HL-60 (cell line): ENCODE data around the gene PRAMEF14.
"Not testable (repeated sequence)": the region's sequence is repeated elsewhere in the genome, so short reads cannot be mapped to it uniquely, and the experiment has no call there.

Source experiments
- DNase-seq, 2 experiments: peaks; one replicate each; pipeline ENCODE4 v3.0.0-alpha.2; 2010 to 2020; ENCODE audit warnings: low read depth in 1 of 2, low spot score in 1 of 2
- H3K27ac ChIP-seq: fragments of 250-450 bp; sonication (Bioruptor Pico); replicated peaks from 2 replicates; pipeline ENCODE4 v1.5.1; 2020; ENCODE audit warnings: mild to moderate bottlenecking, moderate library complexity
- H3K27me3 ChIP-seq: fragments of 250-450 bp; sonication (Bioruptor Pico); 2 replicates; pipeline ENCODE4 v1.5.1; 2021; ENCODE audit warnings: mild to moderate bottlenecking, moderate library complexity; ENCODE audit not compliant: insufficient read depth, poor library complexity, severe bottlenecking
- H3K4me3 ChIP-seq: replicated peaks from 2 replicates; pipeline ENCODE4 v1.5.1; 2011; ENCODE audit warnings: mild to moderate bottlenecking, control low read depth, low read length; ENCODE audit not compliant: insufficient read depth
- CTCF ChIP-seq: IDR thresholded peaks from one replicate; pipeline ENCODE4 v1.5.1; 2011; ENCODE audit warnings: low read length, control low read depth, inconsistent platforms; ENCODE audit not compliant: insufficient read depth
- long read RNA-seq: library from polyadenylated mRNA; unstranded; transcript quantifications from one replicate; pipeline ENCODE4 v2.0.0, GENCODE V29; 2020

The PRAMEF14 gene
- long read RNA-seq = 0 reads

GRCh38 chr1:13347034-13347433, at the start of gene PRAMEF14:
PRAMEF14 (minus strand) TSS chr1:13347134; CDS start chr1:13345314, 1,820 bp downstream.
- not testable (repeated sequence) for H3K4me3 ChIP-seq, H3K27me3 ChIP-seq, H3K27ac ChIP-seq, DNase-seq

DNA sequence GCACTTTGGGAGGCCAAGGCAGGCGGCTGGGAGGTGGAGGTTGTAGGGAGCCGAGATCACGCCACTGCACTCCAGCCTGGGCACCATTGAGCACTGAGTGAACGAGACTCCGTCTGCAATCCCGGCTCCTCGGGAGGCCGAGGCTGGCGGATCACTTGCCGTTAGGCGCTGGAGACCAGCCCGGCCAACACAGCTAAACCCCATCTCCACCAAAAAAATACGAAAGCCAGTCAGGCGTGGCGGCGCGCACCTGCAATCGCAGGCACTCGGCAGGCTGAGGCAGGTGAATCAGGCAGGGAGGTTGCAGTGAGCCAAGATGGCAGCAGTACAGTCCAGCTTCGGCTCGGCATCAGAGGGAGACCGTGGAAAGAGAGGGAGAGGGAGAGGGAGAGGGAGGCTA, 48.4 kb upstream of the PRAMEF14 start:
- H3K27ac ChIP-seq, H3K27me3 ChIP-seq, DNase-seq, H3K4me3 ChIP-seq: not testable (repeated sequence)

GRCh38 chr1:13394761-13395160, 47.8 kb upstream of the PRAMEF14 start:
- not testable (repeated sequence) for DNase-seq, H3K27me3 ChIP-seq, H3K27ac ChIP-seq

DNA sequence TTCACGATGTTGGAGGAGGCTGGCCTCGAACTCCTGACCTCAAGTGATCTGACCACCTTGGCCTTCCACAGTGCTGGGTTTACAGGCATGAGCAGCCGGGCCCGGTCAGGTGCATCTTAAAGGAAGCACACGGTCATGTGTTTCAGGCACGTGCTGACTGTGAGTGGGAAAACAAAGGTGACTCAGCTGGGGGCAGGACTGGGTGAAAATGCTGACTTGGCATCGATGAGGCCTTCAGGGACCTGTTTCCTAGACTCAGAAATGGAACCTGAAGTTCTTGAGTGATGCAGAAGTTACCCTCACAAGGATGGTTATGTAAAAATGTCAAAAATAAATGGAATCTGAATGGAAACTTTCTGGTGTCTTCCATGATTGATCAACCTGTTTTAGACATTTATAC, 46.1 kb upstream of the PRAMEF14 start:
- H3K27ac ChIP-seq, H3K27me3 ChIP-seq, H3K4me3 ChIP-seq, DNase-seq: not testable (repeated sequence)

More at GRCh38 chr1:13394761-13395160, 47.8 kb upstream of the PRAMEF14 start:
- not testable (repeated sequence) for H3K4me3 ChIP-seq

DNA sequence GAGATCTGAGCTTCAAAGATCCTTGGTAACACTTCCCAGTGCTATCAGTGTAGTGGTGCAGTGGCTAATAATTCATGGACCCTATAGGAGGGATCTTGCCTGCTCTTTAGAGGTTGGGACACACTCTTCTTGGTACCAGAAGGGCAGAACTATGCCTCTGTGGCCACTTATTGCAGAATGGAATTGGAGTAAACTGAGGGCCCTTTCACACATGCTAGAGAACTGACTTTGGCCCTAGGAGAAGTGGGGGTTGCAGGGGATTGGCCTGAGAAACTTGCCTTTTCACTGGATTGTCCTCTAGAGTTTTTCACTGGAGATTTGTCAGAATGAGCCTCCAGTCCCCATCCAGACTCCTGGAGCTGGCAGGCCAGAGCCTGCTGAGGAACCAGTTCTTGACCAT, 42.4 kb upstream of the PRAMEF14 start, which contains the start of gene PRAMEF17:
TSS of gene PRAMEF17 (plus strand) at position 301 of the 400 bp plus-strand sequence. CDS start at position 327, 26 bp downstream.
- H3K27me3 ChIP-seq, DNase-seq, H3K4me3 ChIP-seq, H3K27ac ChIP-seq: not testable (repeated sequence)

GRCh38 chr1:13380380-13380779, 33.4 kb upstream of the PRAMEF14 start:
- H3K4me3 ChIP-seq, H3K27me3 ChIP-seq, DNase-seq, H3K27ac ChIP-seq: not testable (repeated sequence)

DNA sequence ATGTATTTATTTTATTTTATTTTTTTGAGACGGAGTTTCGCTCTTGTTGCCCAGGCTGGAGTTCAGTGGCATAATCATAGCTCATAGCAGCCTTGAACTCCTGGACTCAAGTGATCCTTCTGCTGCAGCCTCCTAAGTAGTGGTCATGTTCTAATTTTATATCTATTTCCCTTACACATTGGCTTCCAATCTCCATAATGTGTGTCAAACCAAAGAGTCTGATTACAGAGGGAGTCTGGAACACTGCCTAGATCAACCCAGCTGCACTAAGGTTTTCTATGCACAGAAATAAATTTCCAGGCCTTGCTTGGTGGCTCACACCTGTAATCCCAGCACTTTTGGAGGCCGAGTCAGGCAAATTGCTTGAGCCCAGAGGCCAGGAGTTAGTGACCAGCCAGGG, 32.0 kb upstream of the PRAMEF14 start:
- DNase-seq, H3K27me3 ChIP-seq, H3K4me3 ChIP-seq, H3K27ac ChIP-seq: not testable (repeated sequence)

DNA sequence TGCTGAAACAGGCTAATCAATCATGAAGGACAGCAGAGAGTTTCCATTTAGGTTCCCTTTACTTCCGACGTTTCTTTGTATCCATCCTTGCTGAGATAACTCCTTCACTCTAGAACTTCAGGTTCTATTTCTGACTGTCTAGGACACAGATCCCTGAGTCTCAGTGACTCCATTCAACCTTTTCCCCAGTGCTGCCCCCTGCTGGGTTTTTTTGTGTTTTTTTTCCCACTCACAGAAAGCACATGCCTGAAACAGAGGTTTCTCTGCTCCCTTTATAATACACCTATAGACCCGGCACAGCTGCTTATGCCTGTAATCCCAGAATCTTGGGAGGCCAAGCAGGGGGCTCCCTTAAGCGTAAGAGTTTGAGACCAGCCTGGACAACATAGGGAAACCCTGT, 21.6 kb upstream of the PRAMEF14 start:
- not testable (repeated sequence) for H3K4me3 ChIP-seq, H3K27ac ChIP-seq, H3K27me3 ChIP-seq
- peak in 1 of 2 experiments; percentile 7 for DNase-seq

GRCh38 chr1:13366536-13366935, 19.6 kb upstream of the PRAMEF14 start:
- not testable (repeated sequence) for DNase-seq, H3K27me3 ChIP-seq, H3K4me3 ChIP-seq, H3K27ac ChIP-seq

- not testable (repeated sequence) for H3K27ac ChIP-seq, H3K27me3 ChIP-seq, H3K4me3 ChIP-seq, DNase-seq
These were observed 18.0 kb upstream of the PRAMEF14 start for GRCh38 chr1:13364928-13365327.

DNA sequence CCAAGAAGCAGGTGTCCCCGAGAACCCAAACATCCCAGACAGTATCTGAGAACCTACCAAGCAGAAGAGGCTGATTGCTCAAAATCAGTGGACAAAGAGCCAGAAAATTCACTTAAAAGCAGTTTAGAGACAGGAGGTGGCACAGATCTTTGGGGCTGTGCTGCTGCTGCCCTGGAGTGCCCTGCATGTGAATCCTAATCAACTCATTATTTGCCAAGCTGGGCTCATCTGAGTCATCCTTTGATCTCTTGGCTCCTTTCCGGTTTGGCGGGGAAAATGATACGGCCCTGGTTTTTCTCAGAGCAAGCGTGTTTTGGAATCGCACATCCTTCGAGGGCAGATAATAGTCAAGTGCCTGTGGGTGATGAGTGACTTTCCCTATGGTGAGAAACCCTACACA, 15.4 kb upstream of the PRAMEF14 start:
- DNase-seq, H3K27ac ChIP-seq, H3K4me3 ChIP-seq, H3K27me3 ChIP-seq: not testable (repeated sequence)

GRCh38 chr1:13356774-13357173, 9.8 kb upstream of the PRAMEF14 start:
- H3K27ac ChIP-seq, H3K4me3 ChIP-seq, H3K27me3 ChIP-seq: not testable (repeated sequence)
- TF ChIP-seq CTCF = peak; percentile 4
- peak in 1 of 2 experiments; percentile 23 for DNase-seq

GRCh38 chr1:13354475-13354874, 7.5 kb upstream of the PRAMEF14 start:
- not testable (repeated sequence) for DNase-seq

DNA sequence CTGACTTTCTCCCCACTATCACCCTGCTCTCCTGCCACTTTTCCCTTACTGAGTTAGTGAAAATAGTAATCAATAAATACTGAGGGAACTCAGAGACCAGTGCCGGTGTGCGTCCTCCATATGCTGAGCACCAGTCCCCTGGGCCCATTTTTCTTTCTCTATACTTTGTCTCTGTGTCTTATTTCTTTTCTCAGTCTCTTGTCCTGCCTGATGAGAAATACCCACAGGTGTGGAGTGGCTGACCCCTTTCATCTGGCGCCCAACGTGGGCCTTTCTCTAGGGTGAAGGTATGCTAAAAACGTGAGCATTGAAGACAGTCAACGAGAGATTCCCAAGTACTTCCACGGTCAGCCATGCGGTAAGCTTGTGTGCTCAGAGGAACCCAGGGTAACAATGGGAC, 6.5 kb upstream of the PRAMEF14 start:
- not testable (repeated sequence) for H3K4me3 ChIP-seq, H3K27me3 ChIP-seq, DNase-seq, H3K27ac ChIP-seq

More at GRCh38 chr1:13354475-13354874, 7.5 kb upstream of the PRAMEF14 start:
- H3K27ac ChIP-seq, H3K4me3 ChIP-seq, H3K27me3 ChIP-seq: not testable (repeated sequence)

GRCh38 chr1:13342496-13342895, 4.4 kb downstream of the PRAMEF14 start:
- not testable (repeated sequence) for H3K4me3 ChIP-seq, DNase-seq, H3K27me3 ChIP-seq, H3K27ac ChIP-seq
